Panc1 (cell line): ENCODE results near the gene ATXN2. TPM values are rescaled to one million over a fixed set of nuclear protein-coding genes. Genes with fewer than 3 reads are reported as not detected.
A peak's percentile ranks its signal among the peaks of the same experiment; 100 is the strongest.

Experiments used
- ATAC-seq: fragments of 200-7000 bp; cut with Tn5 transposase; 2 replicates; pipeline ENCODE4 v1.9.1; 2020; ENCODE audit warnings: mild to moderate bottlenecking, moderate library complexity
- BruUV-seq: library from RNA; stranded (reverse); fragments of 400-500 nt; replicated peaks from 2 replicates; lab custom pipeline; 2021; lab: Mats Ljungman, UMichigan
- CTCF ChIA-PET: fragments of 300-600 bp; sonication (Branson Sonifier 250); formaldehyde crosslinking; loops from one replicate; lab custom pipeline; 2022; ENCODE audit warnings: antibody characterized with exemption; lab: Charles Lee
- POLR2A ChIA-PET: fragments of 300-600 bp; sonication (Branson Sonifier 250); formaldehyde crosslinking; loops from one replicate; lab custom pipeline; 2022; ENCODE audit warnings: antibody characterized with exemption; lab: Charles Lee
- DNase-seq: peaks from one replicate; pipeline ENCODE4 v3.0.0-alpha.2; 2010; ENCODE audit warnings: low read depth, low spot score
- H3K27ac ChIP-seq: 2 replicates; pipeline ENCODE4 v1.5.1; 2011; ENCODE audit warnings: mild to moderate bottlenecking, low read length, inconsistent platforms
- H3K27me3 ChIP-seq: fragments of 200-500 bp; sonication (Bioruptor generic); 2 replicates; pipeline ENCODE4 v1.6.0; 2014; ENCODE audit warnings: low read length, inconsistent platforms; ENCODE audit not compliant: control insufficient read depth, insufficient read depth
- H3K36me3 ChIP-seq: fragments of 200-500 bp; sonication (Bioruptor generic); 2 replicates; pipeline ENCODE4 v1.5.1; 2014; ENCODE audit warnings: inconsistent platforms, mild to moderate bottlenecking, low read length, moderate library complexity; ENCODE audit not compliant: control insufficient read depth, insufficient read depth
- H3K4me1 ChIP-seq: 2 replicates; pipeline ENCODE4 v1.5.1; 2011; ENCODE audit warnings: inconsistent platforms, mild to moderate bottlenecking, low read length, moderate library complexity; ENCODE audit not compliant: control insufficient read depth, insufficient read depth
- H3K4me3 ChIP-seq, 2 experiments: 2 replicates each; pipeline ENCODE4 v1.5.1; 2011 to 2012; ENCODE audit warnings: low read depth in 2 of 2, low read length in 2 of 2, mild to moderate bottlenecking in 2 of 2, inconsistent platforms in 1 of 2, moderate library complexity in 1 of 2
- H3K9me3 ChIP-seq: fragments of 200-500 bp; sonication (Bioruptor generic); 2 replicates; pipeline ENCODE4 v1.5.1; 2014; ENCODE audit warnings: low read depth, mild to moderate bottlenecking, inconsistent platforms, low read length, moderate library complexity; ENCODE audit not compliant: control insufficient read depth, insufficient read depth
- CTCF ChIP-seq: fragments of 450-650 bp; IDR thresholded peaks from 2 replicates; pipeline ENCODE4 v1.5.1; 2017; ENCODE audit warnings: mild to moderate bottlenecking
- POLR2AphosphoS5 ChIP-seq: IDR thresholded peaks from 2 replicates; pipeline ENCODE4 v1.6.1; 2012; ENCODE audit warnings: mild to moderate bottlenecking, low read depth, low read length, moderate library complexity
- REST ChIP-seq, 2 experiments: IDR thresholded peaks; 2 replicates each; pipeline ENCODE4 v1.6.1; 2011 to 2012; ENCODE audit warnings: low read depth in 2 of 2, control low read depth in 1 of 2, low read length in 1 of 2, mild to moderate bottlenecking in 1 of 2, moderate library complexity in 1 of 2; ENCODE audit not compliant: insufficient read depth in 1 of 2
- SIN3A ChIP-seq: IDR thresholded peaks from 2 replicates; pipeline ENCODE4 v1.6.1; 2012; ENCODE audit warnings: low read depth, mild to moderate bottlenecking, low read length, moderate library complexity, borderline replicate concordance; ENCODE audit not compliant: insufficient read depth
- TCF7L2 ChIP-seq: IDR thresholded peaks from 2 replicates; pipeline ENCODE4 v1.6.1; 2011; ENCODE audit warnings: mild to moderate bottlenecking, low read depth, low read length, inconsistent platforms
- in situ Hi-C: cut with HindIII; loops from 2 replicates; pipeline ENCODE4 v1.10.0; 2016; ENCODE audit warnings: low sequenced_read_pairs, low pct_unique_long_range_greater_than_20kb
- intact Hi-C: fragments of 100-400 bp; cut with micrococcal nuclease; formaldehyde crosslinking; loops from one replicate; pipeline ENCODE4 v1.10.0; 2022; ENCODE audit not compliant: unreplicated experiment
- total RNA-seq: library from RNA; stranded (reverse); gene quantifications from one replicate; pipeline ENCODE4 v1.2.1, GENCODE V29; 2021; ENCODE audit not compliant: unreplicated experiment

The ATXN2 gene
- total RNA-seq, 1 experiment from 2014 or later, result 77.6 TPM

- CTCF ChIA-PET, result interaction anchor here (1.7 kb wide), 1 partner anchor 17 kb away, joined by 5 read pairs; no protein-coding TSS in a partner anchor
- Histone ChIP-seq H3K4me3 (peak overlapping the region in 1 of 2 experiments; percentile 2; a peak in 2 of 4 replicates), H3K27ac (peak overlapping the region; percentile 74), H3K9me3 (no peaks in the 10 kb centered on the region), H3K27me3 (no peaks in the 10 kb centered on the region), H3K4me1 (peaks cover 60% of the 10 kb centered on the region), H3K36me3 (no peaks in the 10 kb centered on the region)
- POLR2A ChIA-PET, result no interaction called here
- in situ Hi-C loops (no loop called here), intact Hi-C loops (no loop called here)
- ATAC-seq (peak; percentile 8; the same call in 1 of the 2 replicates), DNase-seq (no peak)
- TF ChIP-seq TCF7L2 (no peak), REST (IDR thresholded peaks at IDR 0.05; ENCODE audit: insufficient read depth in 1 of 2, low read depth in 2 of 2, low read length in 1 of 2) (no peak), POLR2AphosphoS5 (no peak), SIN3A (no peak), CTCF (no peak)
- no TSS peak for BruUV-seq
Measured at GRCh38 chr12:111434680-111435338, 164.3 kb downstream of the ATXN2 start.

DNA sequence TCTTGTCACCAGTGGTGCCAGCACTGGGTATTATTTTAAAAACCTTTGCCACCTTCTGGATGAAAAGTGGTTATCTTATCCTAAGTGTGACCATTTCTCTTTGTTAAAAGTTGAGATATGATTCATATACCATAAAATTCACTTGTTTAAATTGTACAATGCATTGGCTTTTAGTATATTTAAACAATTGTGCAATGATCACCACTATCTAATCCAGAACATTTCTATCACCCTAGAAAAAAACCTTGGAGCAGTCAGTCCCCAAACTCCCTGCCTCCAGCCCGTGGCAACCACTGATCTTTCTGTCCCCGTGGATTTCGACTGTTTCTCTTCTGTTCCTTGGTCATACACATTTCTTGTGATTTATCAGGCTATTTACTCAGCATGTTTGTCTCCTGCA is 165.1 kb downstream of the ATXN2 start:
- H3K36me3 ChIP-seq, result no peaks in the 10 kb centered on the region
- no peaks in the 10 kb centered on the region for H3K27me3 ChIP-seq
- peak overlapping the region in 1 of 2 experiments; percentile 2; a peak in 2 of 4 replicates for H3K4me3 ChIP-seq
- ATAC-seq (no peak), DNase-seq (no peak)
- TF ChIP-seq CTCF, result no peak
- TF ChIP-seq TCF7L2, result no peak
- TF ChIP-seq REST (IDR thresholded peaks at IDR 0.05; ENCODE audit: insufficient read depth in 1 of 2, low read depth in 2 of 2, low read length in 1 of 2), result no peak
- TF ChIP-seq POLR2AphosphoS5, result no peak
- no peak for TF ChIP-seq SIN3A
- peak overlapping the region; percentile 74 for H3K27ac ChIP-seq
- no TSS peak for BruUV-seq
- ChIA-PET CTCF (interaction anchor here (1.7 kb wide), 1 partner anchor 18 kb away, joined by 5 read pairs; no protein-coding TSS in a partner anchor), POLR2A (interaction anchor here (0.6 kb wide), 1 partner anchor 1231 kb away, joined by 3 read pairs; no protein-coding TSS in a partner anchor)
- no peaks in the 10 kb centered on the region for H3K9me3 ChIP-seq
- H3K4me1 ChIP-seq, result peaks cover 64% of the 10 kb centered on the region
- intact Hi-C loops (no loop called here), in situ Hi-C loops (no loop called here)
